ENCODE data around the gene HAPSTR1.

HAPSTR1 gene

DNA sequence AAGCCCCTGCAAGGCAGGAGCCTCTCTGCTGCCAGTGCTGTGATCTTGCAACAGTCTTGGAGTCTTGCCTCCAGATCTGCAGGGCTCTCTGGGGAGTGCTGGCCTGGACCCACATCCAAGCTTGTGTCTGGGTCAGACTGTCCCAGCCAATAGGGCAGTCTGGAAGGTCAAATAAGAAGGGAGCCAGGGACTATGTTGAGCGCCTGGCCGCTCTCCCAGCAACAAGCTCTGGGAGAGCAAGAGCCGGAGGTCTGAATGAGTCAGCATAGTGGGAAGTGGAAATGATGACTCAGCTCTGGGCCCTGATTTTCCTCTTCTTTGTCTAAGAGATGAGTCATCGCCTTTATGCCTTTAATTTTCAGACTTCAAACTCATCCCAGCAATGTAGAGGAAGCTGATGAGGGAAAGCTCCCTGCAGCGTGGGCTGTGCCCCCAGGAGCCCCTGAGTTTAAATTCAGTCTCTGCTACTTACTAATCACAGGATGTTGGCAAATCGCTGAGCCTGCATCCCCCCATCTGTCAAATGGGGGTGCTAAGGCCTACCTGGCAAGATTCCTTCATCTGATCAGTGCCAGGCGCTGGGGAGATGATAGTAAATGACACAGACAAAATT, 43.6 kb upstream of the HAPSTR1 start (continued):
- TF ChIP-seq ZNF138 (tag by site-specific recombination; IDR thresholded peaks at IDR 0.05; ENCODE audit: borderline replicate concordance) (no peak), ZNF785 (tag by site-specific recombination; IDR thresholded peaks at IDR 0.05) (no peak), ZFP37 (tag by site-specific recombination; IDR thresholded peaks at IDR 0.05) (0 out of 2 replicates have a peak, but pooled peaks have one; percentile 59), ZNF292 (tag by site-specific recombination; IDR thresholded peaks at IDR 0.05; ENCODE audit: borderline replicate concordance, low read depth) (no peak), ZNF157 (tag by site-specific recombination; IDR thresholded peaks at IDR 0.05) (no peak), ZBTB21 (tag by site-specific recombination; IDR thresholded peaks at IDR 0.05) (peak; percentile 61), ZNF48 (tag by site-specific recombination; IDR thresholded peaks at IDR 0.05) (no peak), GFI1B (tag by site-specific recombination; IDR thresholded peaks at IDR 0.05) (peak; percentile 95), ZBTB7A (tag by site-specific recombination; IDR thresholded peaks at IDR 0.05; ENCODE audit: low read depth) (no peak), MYNN (tag by site-specific recombination; IDR thresholded peaks at IDR 0.05; ENCODE audit: borderline replicate concordance) (peak; percentile 42; the same call in 1 of the 2 replicates), ZNF510 (tag by site-specific recombination; IDR thresholded peaks at IDR 0.05; ENCODE audit: insufficient replicate concordance) (peak; percentile 35), ZNF202 (tag by site-specific recombination; IDR thresholded peaks at IDR 0.05; ENCODE audit: borderline replicate concordance) (no peak), HOXA7 (CRISPR knock-in tag; IDR thresholded peaks at IDR 0.05; ENCODE audit: borderline replicate concordance) (no peak), ZNF707 (tag by site-specific recombination; IDR thresholded peaks at IDR 0.05) (no peak), WT1 (tag by site-specific recombination; IDR thresholded peaks at IDR 0.05) (no peak), ZNF692 (tag by site-specific recombination; IDR thresholded peaks at IDR 0.05) (peak; percentile 87), RBAK (tag by site-specific recombination; IDR thresholded peaks at IDR 0.05) (no peak), GLIS2 (tag by site-specific recombination; IDR thresholded peaks at IDR 0.05) (peak; percentile 66), ZIC2 (tag by site-specific recombination; IDR thresholded peaks at IDR 0.05) (no peak), ZNF433 (tag by site-specific recombination; IDR thresholded peaks at IDR 0.05; ENCODE audit: low read depth) (no peak), ZNF133 (tag by site-specific recombination; IDR thresholded peaks at IDR 0.05) (no peak), ZNF335 (tag by site-specific recombination; conservative IDR thresholded peaks at IDR 0.05) (0 out of 2 replicates have a peak, but pooled peaks have one; percentile 42), KLF8 (tag by site-specific recombination; IDR thresholded peaks at IDR 0.05) (peak; percentile 24; the same call in 1 of the 2 replicates), ZNF223 (tag by site-specific recombination; IDR thresholded peaks at IDR 0.05) (no peak), ZNF423 (tag by site-specific recombination; IDR thresholded peaks at IDR 0.05) (no peak), ZNF571 (tag by site-specific recombination; IDR thresholded peaks at IDR 0.05) (no peak)
- TF ChIP-seq, protein P1, sequence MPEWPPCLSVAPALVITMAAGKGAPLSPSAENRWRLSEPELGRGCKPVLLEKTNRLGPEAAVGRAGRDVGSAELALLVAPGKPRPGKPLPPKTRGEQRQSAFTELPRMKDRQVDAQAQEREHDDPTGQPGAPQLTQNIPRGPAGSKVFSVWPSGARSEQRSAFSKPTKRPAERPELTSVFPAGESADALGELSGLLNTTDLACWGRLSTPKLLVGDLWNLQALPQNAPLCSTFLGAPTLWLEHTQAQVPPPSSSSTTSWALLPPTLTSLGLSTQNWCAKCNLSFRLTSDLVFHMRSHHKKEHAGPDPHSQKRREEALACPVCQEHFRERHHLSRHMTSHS (tag by site-specific recombination; IDR thresholded peaks at IDR 0.05) = no peak
- TF ChIP-seq, protein P2, sequence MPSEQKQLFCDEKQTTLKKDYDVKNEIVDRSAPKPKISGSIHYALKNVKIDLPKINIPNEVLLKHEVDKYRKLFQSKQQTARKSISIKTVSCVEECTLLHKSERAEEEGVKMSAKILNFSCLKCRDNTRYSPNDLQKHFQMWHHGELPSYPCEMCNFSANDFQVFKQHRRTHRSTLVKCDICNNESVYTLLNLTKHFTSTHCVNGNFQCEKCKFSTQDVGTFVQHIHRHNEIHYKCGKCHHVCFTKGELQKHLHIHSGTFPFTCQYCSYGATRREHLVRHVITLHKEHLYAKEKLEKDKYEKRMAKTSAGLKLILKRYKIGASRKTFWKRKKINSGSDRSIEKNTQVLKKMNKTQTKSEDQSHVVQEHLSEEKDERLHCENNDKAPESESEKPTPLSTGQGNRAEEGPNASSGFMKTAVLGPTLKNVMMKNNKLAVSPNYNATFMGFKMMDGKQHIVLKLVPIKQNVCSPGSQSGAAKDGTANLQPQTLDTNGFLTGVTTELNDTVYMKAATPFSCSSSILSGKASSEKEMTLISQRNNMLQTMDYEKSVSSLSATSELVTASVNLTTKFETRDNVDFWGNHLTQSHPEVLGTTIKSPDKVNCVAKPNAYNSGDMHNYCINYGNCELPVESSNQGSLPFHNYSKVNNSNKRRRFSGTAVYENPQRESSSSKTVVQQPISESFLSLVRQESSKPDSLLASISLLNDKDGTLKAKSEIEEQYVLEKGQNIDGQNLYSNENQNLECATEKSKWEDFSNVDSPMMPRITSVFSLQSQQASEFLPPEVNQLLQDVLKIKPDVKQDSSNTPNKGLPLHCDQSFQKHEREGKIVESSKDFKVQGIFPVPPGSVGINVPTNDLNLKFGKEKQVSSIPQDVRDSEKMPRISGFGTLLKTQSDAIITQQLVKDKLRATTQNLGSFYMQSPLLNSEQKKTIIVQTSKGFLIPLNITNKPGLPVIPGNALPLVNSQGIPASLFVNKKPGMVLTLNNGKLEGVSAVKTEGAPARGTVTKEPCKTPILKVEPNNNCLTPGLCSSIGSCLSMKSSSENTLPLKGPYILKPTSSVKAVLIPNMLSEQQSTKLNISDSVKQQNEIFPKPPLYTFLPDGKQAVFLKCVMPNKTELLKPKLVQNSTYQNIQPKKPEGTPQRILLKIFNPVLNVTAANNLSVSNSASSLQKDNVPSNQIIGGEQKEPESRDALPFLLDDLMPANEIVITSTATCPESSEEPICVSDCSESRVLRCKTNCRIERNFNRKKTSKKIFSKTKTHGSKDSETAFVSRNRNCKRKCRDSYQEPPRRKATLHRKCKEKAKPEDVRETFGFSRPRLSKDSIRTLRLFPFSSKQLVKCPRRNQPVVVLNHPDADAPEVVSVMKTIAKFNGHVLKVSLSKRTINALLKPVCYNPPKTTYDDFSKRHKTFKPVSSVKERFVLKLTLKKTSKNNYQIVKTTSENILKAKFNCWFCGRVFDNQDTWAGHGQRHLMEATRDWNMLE (tag by site-specific recombination; conservative IDR thresholded peaks at IDR 0.05; ENCODE audit: low read depth) = no peak; the same call in 1 of the 2 replicates
- TF ChIP-seq, protein P3, sequence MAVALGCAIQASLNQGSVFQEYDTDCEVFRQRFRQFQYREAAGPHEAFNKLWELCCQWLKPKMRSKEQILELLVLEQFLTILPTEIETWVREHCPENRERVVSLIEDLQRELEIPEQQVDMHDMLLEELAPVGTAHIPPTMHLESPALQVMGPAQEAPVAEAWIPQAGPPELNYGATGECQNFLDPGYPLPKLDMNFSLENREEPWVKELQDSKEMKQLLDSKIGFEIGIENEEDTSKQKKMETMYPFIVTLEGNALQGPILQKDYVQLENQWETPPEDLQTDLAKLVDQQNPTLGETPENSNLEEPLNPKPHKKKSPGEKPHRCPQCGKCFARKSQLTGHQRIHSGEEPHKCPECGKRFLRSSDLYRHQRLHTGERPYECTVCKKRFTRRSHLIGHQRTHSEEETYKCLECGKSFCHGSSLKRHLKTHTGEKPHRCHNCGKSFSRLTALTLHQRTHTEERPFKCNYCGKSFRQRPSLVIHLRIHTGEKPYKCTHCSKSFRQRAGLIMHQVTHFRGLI (tag by site-specific recombination; IDR thresholded peaks at IDR 0.05) = no peak
- TF ChIP-seq, protein P4, sequence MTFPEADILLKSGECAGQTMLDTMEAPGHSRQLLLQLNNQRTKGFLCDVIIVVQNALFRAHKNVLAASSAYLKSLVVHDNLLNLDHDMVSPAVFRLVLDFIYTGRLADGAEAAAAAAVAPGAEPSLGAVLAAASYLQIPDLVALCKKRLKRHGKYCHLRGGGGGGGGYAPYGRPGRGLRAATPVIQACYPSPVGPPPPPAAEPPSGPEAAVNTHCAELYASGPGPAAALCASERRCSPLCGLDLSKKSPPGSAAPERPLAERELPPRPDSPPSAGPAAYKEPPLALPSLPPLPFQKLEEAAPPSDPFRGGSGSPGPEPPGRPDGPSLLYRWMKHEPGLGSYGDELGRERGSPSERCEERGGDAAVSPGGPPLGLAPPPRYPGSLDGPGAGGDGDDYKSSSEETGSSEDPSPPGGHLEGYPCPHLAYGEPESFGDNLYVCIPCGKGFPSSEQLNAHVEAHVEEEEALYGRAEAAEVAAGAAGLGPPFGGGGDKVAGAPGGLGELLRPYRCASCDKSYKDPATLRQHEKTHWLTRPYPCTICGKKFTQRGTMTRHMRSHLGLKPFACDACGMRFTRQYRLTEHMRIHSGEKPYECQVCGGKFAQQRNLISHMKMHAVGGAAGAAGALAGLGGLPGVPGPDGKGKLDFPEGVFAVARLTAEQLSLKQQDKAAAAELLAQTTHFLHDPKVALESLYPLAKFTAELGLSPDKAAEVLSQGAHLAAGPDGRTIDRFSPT (tag by site-specific recombination; IDR thresholded peaks at IDR 0.05) = peak; percentile 51; the same call in 1 of the 2 replicates

All from HEK293 (cell line).